ENCODE data around the gene NHLRC1.

NHLRC1 gene

DNA sequence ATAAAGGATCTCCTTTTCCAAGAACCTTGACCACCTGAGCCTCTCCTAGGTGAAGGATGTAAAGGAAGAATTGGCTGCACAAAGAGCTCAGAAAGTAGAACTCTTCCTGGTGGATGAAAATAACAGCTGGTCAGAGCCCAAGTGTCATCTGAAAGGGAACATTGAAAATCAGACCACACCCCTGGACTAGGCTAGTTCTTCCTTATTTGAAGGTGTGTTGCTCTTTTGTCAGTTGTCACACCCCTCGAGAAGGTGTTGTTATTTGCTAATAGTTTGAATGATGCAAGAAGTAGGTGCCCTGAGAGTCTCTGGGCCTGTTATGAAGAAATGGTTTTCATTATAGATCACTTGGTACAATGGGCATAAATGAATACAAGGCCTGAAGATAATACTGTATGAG lies 31.1 kb downstream of the NHLRC1 start:
- TF ChIP-seq CTCF (IDR thresholded peaks at IDR 0.05; ENCODE audit: poor library complexity, severe bottlenecking): no peak
- no peaks in the 10 kb centered on the region for H3K4me1 ChIP-seq (ENCODE audit: insufficient read depth, poor library complexity, severe bottlenecking)

DNA sequence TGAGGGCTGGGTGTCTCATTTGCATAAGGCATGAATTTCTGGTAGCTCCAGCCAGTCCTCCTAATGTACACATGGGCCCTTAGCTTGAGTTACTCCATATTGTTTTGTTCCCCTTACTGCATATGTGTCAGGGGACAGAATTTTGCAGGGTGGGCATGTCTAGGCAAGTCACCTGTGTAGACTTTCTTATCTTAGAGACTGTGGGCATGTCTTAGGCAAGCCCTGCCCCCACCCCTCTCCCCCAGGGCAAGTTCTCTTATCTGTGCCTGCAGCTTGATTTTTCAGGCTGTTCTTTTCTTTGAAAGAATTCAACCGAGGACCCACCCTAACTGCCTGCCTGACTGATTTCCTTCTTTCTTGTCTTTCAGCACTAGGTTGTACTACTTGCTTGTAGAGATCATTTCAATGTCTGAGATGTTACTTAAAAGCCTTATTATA lies 32.1 kb downstream of the NHLRC1 start:
- no peaks in the 10 kb centered on the region for H3K27me3 ChIP-seq (ENCODE audit: insufficient read depth, poor library complexity, severe bottlenecking)
- DNase-seq (ENCODE audit: low spot score): no peak
- H3K27ac ChIP-seq (ENCODE audit: poor library complexity, severe bottlenecking): no peak overlapping the region
- ATAC-seq (ENCODE audit: low read depth): no peak
- no peaks in the 10 kb centered on the region for H3K36me3 ChIP-seq (ENCODE audit: low read depth)
- TF ChIP-seq CTCF (IDR thresholded peaks at IDR 0.05; ENCODE audit: poor library complexity, severe bottlenecking): no peak
- no peak overlapping the region for H3K4me3 ChIP-seq (ENCODE audit: severe bottlenecking)
- H3K4me1 ChIP-seq (ENCODE audit: insufficient read depth, poor library complexity, severe bottlenecking): no peaks in the 10 kb centered on the region
- no peaks in the 10 kb centered on the region for H3K9me3 ChIP-seq (ENCODE audit: severe bottlenecking)

More for the DNA sequence above, 31.1 kb downstream of the NHLRC1 start:
- no peaks in the 10 kb centered on the region for H3K27me3 ChIP-seq (ENCODE audit: insufficient read depth, poor library complexity, severe bottlenecking)
- H3K27ac ChIP-seq (ENCODE audit: poor library complexity, severe bottlenecking): no peak overlapping the region
- DNase-seq (ENCODE audit: low spot score) (no peak), ATAC-seq (ENCODE audit: low read depth) (no peak)
- no peaks in the 10 kb centered on the region for H3K36me3 ChIP-seq (ENCODE audit: low read depth)
- H3K4me3 ChIP-seq (ENCODE audit: severe bottlenecking): no peak overlapping the region
- H3K9me3 ChIP-seq (ENCODE audit: severe bottlenecking): no peaks in the 10 kb centered on the region

DNA sequence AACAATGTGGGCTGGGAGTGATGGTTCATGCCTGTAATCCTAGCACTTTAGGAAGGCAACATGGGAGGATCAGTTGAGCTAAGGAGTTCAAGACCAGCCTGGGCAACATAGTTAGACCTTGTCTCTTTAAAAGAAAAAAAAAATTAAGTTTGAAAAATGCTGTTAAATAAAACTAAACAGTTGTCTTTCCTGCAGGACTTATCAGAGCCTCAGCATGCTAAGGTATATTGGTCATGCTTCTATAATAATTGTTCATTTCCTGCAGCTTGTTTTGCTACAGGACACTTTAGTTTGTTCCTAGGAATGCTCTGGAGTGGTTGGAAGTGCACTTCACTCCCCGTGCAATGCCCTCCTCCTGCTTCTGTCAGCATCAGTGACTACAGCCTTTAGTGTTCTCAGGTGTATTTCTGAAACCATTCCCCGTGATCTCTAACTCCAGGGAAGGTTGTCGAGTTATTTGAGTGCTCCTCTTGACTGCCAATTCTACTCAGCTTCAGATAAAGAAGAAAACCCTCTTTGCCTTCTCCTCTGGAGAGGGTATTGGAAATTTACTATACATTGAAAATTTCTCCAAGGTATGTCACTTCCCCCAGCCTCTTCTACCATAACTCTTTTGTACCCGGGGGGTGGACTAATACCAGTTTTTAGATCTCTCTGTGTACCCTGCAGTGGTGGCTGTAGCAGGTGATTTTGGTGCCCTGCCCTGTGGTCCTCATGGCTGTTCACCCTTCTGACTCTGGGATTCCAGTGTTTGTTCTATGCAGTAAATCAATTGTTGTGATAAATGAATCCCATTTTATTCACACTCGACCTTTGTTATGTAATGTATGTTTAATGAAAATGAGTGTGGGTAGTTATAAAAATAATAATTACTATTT lies 33.8 kb downstream of the NHLRC1 start:
- ATAC-seq (ENCODE audit: low read depth): no peak
- Histone ChIP-seq H3K27me3 (ENCODE audit: insufficient read depth, poor library complexity, severe bottlenecking) (no peaks in the 10 kb centered on the region), H3K4me3 (ENCODE audit: severe bottlenecking) (no peak overlapping the region), H3K36me3 (ENCODE audit: low read depth) (no peaks in the 10 kb centered on the region), H3K9me3 (ENCODE audit: severe bottlenecking) (no peaks in the 10 kb centered on the region), H3K4me1 (ENCODE audit: insufficient read depth, poor library complexity, severe bottlenecking) (no peaks in the 10 kb centered on the region), H3K27ac (ENCODE audit: poor library complexity, severe bottlenecking) (no peak overlapping the region)
- TF ChIP-seq CTCF (IDR thresholded peaks at IDR 0.05; ENCODE audit: poor library complexity, severe bottlenecking): no peak
- DNase-seq (ENCODE audit: low spot score): no peak

GRCh38 chr6:18087396-18088165 lies 34.9 kb downstream of the NHLRC1 start:
- Histone ChIP-seq H3K4me3 (ENCODE audit: severe bottlenecking) (no peak overlapping the region), H3K27me3 (ENCODE audit: insufficient read depth, poor library complexity, severe bottlenecking) (no peaks in the 10 kb centered on the region), H3K36me3 (ENCODE audit: low read depth) (no peaks in the 10 kb centered on the region), H3K4me1 (ENCODE audit: insufficient read depth, poor library complexity, severe bottlenecking) (no peaks in the 10 kb centered on the region), H3K27ac (ENCODE audit: poor library complexity, severe bottlenecking) (no peak overlapping the region), H3K9me3 (ENCODE audit: severe bottlenecking) (no peaks in the 10 kb centered on the region)
- no peak for TF ChIP-seq CTCF (IDR thresholded peaks at IDR 0.05; ENCODE audit: poor library complexity, severe bottlenecking)
- ATAC-seq (ENCODE audit: low read depth): no peak
- DNase-seq (ENCODE audit: low spot score): no peak
